IMR-90 (cell line): ENCODE results near the gene PC. TPM values are rescaled to one million over a fixed set of nuclear protein-coding genes. Genes with fewer than 3 reads are reported as not detected.

Experiments used
- ATAC-seq: fragments of 200-7000 bp; cut with Tn5 transposase; 2 replicates; pipeline ENCODE4 v1.9.1; 2020; ENCODE audit warnings: low read depth, mild to moderate bottlenecking, moderate library complexity
- BruUV-seq: library from RNA; stranded (reverse); fragments of 400-500 nt; replicated peaks from 2 replicates; lab custom pipeline; 2021; lab: Mats Ljungman, UMichigan
- CTCF ChIA-PET: fragments of 300-600 bp; formaldehyde crosslinking; extraction: SDS; loops from one replicate; lab custom pipeline; 2021; ENCODE audit warnings: antibody characterized with exemption; lab: Yijun Ruan, JAX
- POLR2A ChIA-PET: fragments of 300-600 bp; sonication (Branson Sonifier 250); formaldehyde crosslinking; loops from one replicate; lab custom pipeline; 2022; ENCODE audit warnings: antibody characterized with exemption; ENCODE audit not compliant: unreplicated experiment; lab: Charles Lee
- DNase-seq: peaks from one replicate; pipeline ENCODE4 v3.0.0; 2013
- H2AFZ ChIP-seq: replicated peaks from 2 replicates; pipeline ENCODE3; 2013; ENCODE audit warnings: low read length, mild to moderate bottlenecking; ENCODE audit not compliant: poor library complexity
- H2AK5ac ChIP-seq: 2 replicates; pipeline ENCODE4 v1.6.1; 2013; ENCODE audit warnings: low read depth, low read length, inconsistent platforms
- H2AK9ac ChIP-seq: replicated peaks from 2 replicates; pipeline ENCODE3; 2013; ENCODE audit warnings: mild to moderate bottlenecking, low read depth, low read length, moderate library complexity; ENCODE audit not compliant: poor library complexity
- H2BK120ac ChIP-seq: 2 replicates; pipeline ENCODE4 v1.6.1; 2013; ENCODE audit warnings: low read depth, low read length, inconsistent platforms
- H2BK15ac ChIP-seq: 3 replicates; pipeline ENCODE4 v1.6.1; 2013; ENCODE audit warnings: low read depth, low read length, inconsistent platforms
- H2BK20ac ChIP-seq: 2 replicates; pipeline ENCODE4 v1.6.1; 2013; ENCODE audit warnings: low read depth, mild to moderate bottlenecking, inconsistent platforms, low read length, moderate library complexity
- H2BK5ac ChIP-seq: 2 replicates; pipeline ENCODE4 v1.6.1; 2013; ENCODE audit warnings: mild to moderate bottlenecking, low read depth, low read length, inconsistent platforms; ENCODE audit not compliant: poor library complexity, severe bottlenecking
- H3K14ac ChIP-seq: replicated peaks from 2 replicates; pipeline ENCODE4 v1.6.1; 2013; ENCODE audit warnings: low read depth, low read length, inconsistent platforms
- H3K18ac ChIP-seq: 2 replicates; pipeline ENCODE4 v1.6.1; 2013; ENCODE audit warnings: low read depth, low read length, control low read depth
- H3K23ac ChIP-seq: 2 replicates; pipeline ENCODE4 v1.6.1; 2013; ENCODE audit warnings: low read depth, low read length, inconsistent platforms
- H3K27ac ChIP-seq: 2 replicates; pipeline ENCODE4 v1.5.1; 2013; ENCODE audit warnings: mild to moderate bottlenecking, control low read depth, low read length; ENCODE audit not compliant: insufficient read depth
- H3K27me3 ChIP-seq: 2 replicates; pipeline ENCODE4 v1.6.1; 2013; ENCODE audit warnings: low read length; ENCODE audit not compliant: control insufficient read depth, insufficient read depth
- H3K36me3 ChIP-seq: 2 replicates; pipeline ENCODE4 v1.6.1; 2013; ENCODE audit warnings: low read length, mixed read lengths; ENCODE audit not compliant: control insufficient read depth, insufficient read depth
- H3K4ac ChIP-seq: 2 replicates; pipeline ENCODE4 v1.6.1; 2013; ENCODE audit warnings: low read depth, low read length, inconsistent platforms
- H3K4me1 ChIP-seq: 2 replicates; pipeline ENCODE4 v1.6.1; 2013; ENCODE audit warnings: low read length, mixed read lengths; ENCODE audit not compliant: control insufficient read depth, insufficient read depth
- H3K4me2 ChIP-seq: 2 replicates; pipeline ENCODE4 v1.6.1; 2013; ENCODE audit warnings: low read depth, mild to moderate bottlenecking, control low read depth, low read length, moderate library complexity
- H3K4me3 ChIP-seq: 2 replicates; pipeline ENCODE4 v1.5.1; 2013; ENCODE audit warnings: low read depth, mild to moderate bottlenecking, control low read depth, low read length, moderate library complexity; ENCODE audit not compliant: insufficient read depth
- H3K56ac ChIP-seq: 2 replicates; pipeline ENCODE4 v1.6.1; 2013; ENCODE audit warnings: low read length, inconsistent platforms; ENCODE audit not compliant: insufficient read depth; ENCODE audit errors: extremely low read depth
- H3K79me1 ChIP-seq, 2 experiments: 2 replicates each; pipeline ENCODE4 v1.6.1; 2013; ENCODE audit warnings: low read length in 2 of 2, inconsistent platforms in 1 of 2, low read depth in 1 of 2
- H3K9ac ChIP-seq: 2 replicates; pipeline ENCODE4 v1.6.1; 2013; ENCODE audit warnings: low read depth, low read length, control low read depth
- H3K9me1 ChIP-seq: 2 replicates; pipeline ENCODE4 v1.6.1; 2013; ENCODE audit warnings: low read length, inconsistent platforms; ENCODE audit not compliant: insufficient read depth
- H3K9me3 ChIP-seq: 2 replicates; pipeline ENCODE4 v1.6.1; 2013; ENCODE audit warnings: low read length; ENCODE audit not compliant: control insufficient read depth, insufficient read depth
- H4K20me1 ChIP-seq: 2 replicates; pipeline ENCODE4 v1.6.1; 2013; ENCODE audit warnings: low read length, inconsistent platforms; ENCODE audit not compliant: insufficient read depth
- H4K5ac ChIP-seq: 2 replicates; pipeline ENCODE4 v1.6.1; 2013; ENCODE audit warnings: mild to moderate bottlenecking, low read depth, low read length, control low read depth
- H4K8ac ChIP-seq, 2 experiments: 2 replicates each; pipeline ENCODE4 v1.6.1; 2013; ENCODE audit warnings: low read depth in 2 of 2, low read length in 2 of 2, control low read depth in 1 of 2, inconsistent platforms in 1 of 2
- H4K91ac ChIP-seq: 2 replicates; pipeline ENCODE4 v1.6.1; 2013; ENCODE audit warnings: low read depth, low read length, inconsistent platforms; ENCODE audit not compliant: insufficient read depth
- MAZ ChIP-seq: IDR thresholded peaks from 2 replicates; pipeline ENCODE4 v1.6.1; 2012; ENCODE audit warnings: low read depth, mild to moderate bottlenecking, low read length, improper control_type of control experiment, moderate library complexity, borderline replicate concordance
- MXI1 ChIP-seq: IDR thresholded peaks from 2 replicates; pipeline ENCODE4 v1.6.1; 2012; ENCODE audit warnings: low read depth, mild to moderate bottlenecking, low read length, moderate library complexity, borderline replicate concordance
- NFE2L2 ChIP-seq: fragments of 150-350 bp; IDR thresholded peaks from 2 replicates; pipeline ENCODE4 v1.6.1; 2016; ENCODE audit warnings: low read depth, mild to moderate bottlenecking, low read length
- POLR2A ChIP-seq: IDR thresholded peaks from 2 replicates; pipeline ENCODE4 v1.6.1; 2012; ENCODE audit warnings: mild to moderate bottlenecking, low read depth, low read length
- RFX5 ChIP-seq: IDR thresholded peaks from 2 replicates; pipeline ENCODE4 v1.8.0; 2012; ENCODE audit warnings: low read depth, mild to moderate bottlenecking, low read length, moderate library complexity
- SMC3 ChIP-seq: fragments of 150-350 bp; IDR thresholded peaks from 2 replicates; pipeline ENCODE4 v1.6.1; 2016; ENCODE audit warnings: low read depth, mild to moderate bottlenecking, antibody characterized with exemption, low read length, moderate library complexity
- WGBS, 2 experiments: methylation state at CpG; one replicate each; pipeline versions ENCODE4 v1.1.5 to v1.1.7; 2013; ENCODE audit warnings: missing lambda C conversion rate in 2 of 2; ENCODE audit not compliant: insufficient read length in 1 of 2; ENCODE audit errors: extremely low coverage in 2 of 2; 5-methylcytosine and 5-hydroxymethylcytosine counted together
- dilution Hi-C: fragments of 300-500 bp; cut with HindIII; formaldehyde crosslinking; loops from one replicate; pipeline ENCODE4 v1.14.3; 2018; ENCODE audit warnings: low sequenced_read_pairs; ENCODE audit not compliant: unreplicated experiment
- in situ Hi-C: fragments of 300-500 bp; cut with MboI; formaldehyde crosslinking; loops from 3 replicates; pipeline ENCODE4 v1.14.3; 2019; ENCODE audit warnings: low sequenced_read_pairs, inconsistent platforms, mixed read lengths
- intact Hi-C: fragments of 100-400 bp; cut with micrococcal nuclease; formaldehyde crosslinking; loops from 2 replicates; pipeline ENCODE4 v1.10.0; 2022
- polyA plus RNA-seq, 3 experiments: library from polyadenylated mRNA; depleted of rRNA; stranded (reverse); fragments of >200 nt; gene quantifications; 2 replicates each; pipeline ENCODE4 v1.2.3, GENCODE V29; 2012; ENCODE audit warnings: low replicate concordance in 1 of 3
- total RNA-seq: library from RNA; depleted of rRNA; stranded (reverse); fragments of >200 nt; gene quantifications from 2 replicates; pipeline ENCODE4 v1.2.3, GENCODE V29; 2012

PC gene
- total and polyA plus RNA-seq, 2 of the 4 experiments (the other 2 are of a cell fraction), result 13.6 to 15.7 TPM

DNA sequence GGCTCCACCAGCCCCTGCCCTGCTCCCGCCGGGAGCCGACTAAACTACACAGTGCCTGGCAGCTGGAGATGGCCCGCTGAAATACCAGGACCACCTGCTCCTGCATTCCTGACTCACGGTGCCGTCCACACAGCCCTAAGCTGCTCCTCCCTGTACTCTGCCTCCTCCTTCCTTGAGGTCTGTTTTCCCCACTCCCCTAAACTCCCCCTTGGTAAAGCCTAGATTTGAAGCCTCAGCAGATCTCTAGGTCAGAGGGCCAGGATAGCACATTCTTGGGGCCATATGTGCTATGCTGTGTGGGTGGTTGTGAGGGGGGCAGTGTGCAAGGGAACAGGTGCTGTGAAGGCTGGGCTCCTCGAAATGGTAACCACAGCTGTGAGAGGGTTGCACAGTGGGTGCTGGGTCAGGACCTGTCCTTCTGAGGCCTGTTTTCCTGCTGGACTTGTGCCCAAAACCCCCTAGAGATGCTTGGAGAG is 91.6 kb downstream of the PC start:
- WGBS, 2 experiments, result 72% methylated on average over 6 of the region's 7 CpGs; no CpG with 5 or more reads in 1 of the 2 experiments
- POLR2A ChIA-PET, result no interaction called here
- no peak; the same call in 1 of the 2 replicates for ATAC-seq

More for the DNA sequence above, 91.6 kb downstream of the PC start:
- no peak overlapping the region for H2BK120ac ChIP-seq
- H3K9me3 ChIP-seq, result no peaks in the 10 kb centered on the region
- TF ChIP-seq NFE2L2, result no peak
- no peak for TF ChIP-seq RFX5
- TF ChIP-seq MXI1, result no peak
- TF ChIP-seq SMC3, result no peak
- no peak for TF ChIP-seq POLR2A
- TF ChIP-seq MAZ, result no peak
- H3K27me3 ChIP-seq, result no peaks in the 10 kb centered on the region
- no peaks in the 10 kb centered on the region for H4K20me1 ChIP-seq
- DNase-seq, result no peak
- H2BK5ac ChIP-seq, result no peak overlapping the region
- no peak overlapping the region for H3K4me2 ChIP-seq
- CTCF ChIA-PET, result no interaction called here
- no TSS peak for BruUV-seq
- H3K79me1 ChIP-seq, result no peaks in the 10 kb centered on the region
- no peak overlapping the region for H4K8ac ChIP-seq
- in situ Hi-C loops, result no loop called here
- no peaks in the 10 kb centered on the region for H3K9me1 ChIP-seq
- no peak overlapping the region for H3K56ac ChIP-seq
- no peak overlapping the region for H3K9ac ChIP-seq
- H2AK5ac ChIP-seq, result no peak overlapping the region
- H3K27ac ChIP-seq, result no peak overlapping the region
- H3K14ac ChIP-seq, result no peak overlapping the region
- no peak overlapping the region for H4K5ac ChIP-seq
- H2AFZ ChIP-seq, result no peak overlapping the region
- peak overlapping the region; percentile 42 for H2AK9ac ChIP-seq
- no peak overlapping the region for H3K23ac ChIP-seq
- no peak overlapping the region for H4K91ac ChIP-seq
- no peak overlapping the region for H2BK15ac ChIP-seq
- H2BK20ac ChIP-seq, result no peak overlapping the region
- H3K36me3 ChIP-seq, result peaks cover 58% of the 10 kb centered on the region; the same call in 1 of the 2 replicates
- H3K4ac ChIP-seq, result no peak overlapping the region
- H3K4me3 ChIP-seq, result no peak overlapping the region
- intact Hi-C loops, result no loop called here
- dilution Hi-C loops, result no loop called here
- H3K4me1 ChIP-seq, result peaks cover 2% of the 10 kb centered on the region; the same call in 1 of the 2 replicates
- no peak overlapping the region for H3K18ac ChIP-seq
